K562 (cell line): ENCODE data around the gene PPP1R14C. TPM values are rescaled to one million over a fixed set of nuclear protein-coding genes. Genes with fewer than 3 reads are reported as not detected.

ENCODE experiments used
- CSDE1 ChIP-seq, 2 experiments: fragments of 450-650 bp; IDR thresholded peaks; 2 replicates each; pipeline ENCODE4 v1.6.1; 2016; ENCODE audit warnings: mild to moderate bottlenecking in 1 of 2
- E4F1 ChIP-seq: fragments of 250-450 bp; sonication (Bioruptor Pico); IDR thresholded peaks from 2 replicates; pipeline ENCODE4 v1.5.0; 2021; ENCODE audit warnings: mild to moderate bottlenecking, borderline replicate concordance
- FOXM1 ChIP-seq, 2 experiments: fragments of 450-650 bp in 1 of 2; sonication (generic) in 1 of 2; formaldehyde crosslinking in 1 of 2; IDR thresholded peaks; 2 replicates each; pipeline versions ENCODE4 v1.6.1 to v1.9.0; 2017 to 2022; ENCODE audit warnings: low read depth in 2 of 2, mild to moderate bottlenecking in 2 of 2, missing genetic modification reagents in 1 of 2, moderate library complexity in 1 of 2
- GABPB2 ChIP-seq: fragments of 250-450 bp; sonication (Bioruptor Pico); conservative IDR thresholded peaks from 2 replicates; pipeline ENCODE4 v1.5.1; 2021; ENCODE audit warnings: mild to moderate bottlenecking
- KDM1A ChIP-seq, 2 experiments: fragments of 450-650 bp; IDR thresholded peaks; 2 replicates each; pipeline ENCODE4 v1.6.1; 2016; ENCODE audit warnings: mild to moderate bottlenecking in 2 of 2
- MAZ ChIP-seq, 2 experiments: fragments of 450-650 bp in 1 of 2; sonication (generic) in 1 of 2; formaldehyde crosslinking; IDR thresholded peaks in 1 of 2; conservative IDR thresholded peaks in 1 of 2; 2 replicates each; pipeline versions ENCODE4 v1.4.0 to v1.5.0; 2020; ENCODE audit warnings: mild to moderate bottlenecking in 1 of 2, missing genetic modification reagents in 1 of 2
- NFE2 ChIP-seq: IDR thresholded peaks from 2 replicates; pipeline ENCODE4 v1.6.1; 2014; ENCODE audit warnings: antibody characterized with exemption, low read depth
- NR2C1 ChIP-seq, 2 experiments: fragments of 450-650 bp; IDR thresholded peaks; 2 replicates each; pipeline ENCODE4 v1.6.1; 2017; ENCODE audit warnings: mild to moderate bottlenecking in 2 of 2, antibody characterized with exemption in 1 of 2, inconsistent platforms in 1 of 2, missing compliant biosample characterization in 1 of 2, missing genetic modification characterization in 1 of 2
- SMARCE1 ChIP-seq: fragments of 450-650 bp; IDR thresholded peaks from 2 replicates; pipeline ENCODE4 v1.7.1; 2016; ENCODE audit warnings: mild to moderate bottlenecking
- TFE3 ChIP-seq: fragments of 450-650 bp; formaldehyde crosslinking; IDR thresholded peaks from 2 replicates; pipeline ENCODE4 v1.4.0; 2020; ENCODE audit warnings: mild to moderate bottlenecking, mixed read lengths
- U2AF1 ChIP-seq: fragments of 200-400 bp; formaldehyde crosslinking; optimal IDR thresholded peaks from 2 replicates; pipeline ENCODE3; 2017; ENCODE audit warnings: mild to moderate bottlenecking, low read depth, low read length, moderate library complexity
- ZBTB40 ChIP-seq, 2 experiments: fragments of 450-650 bp in 1 of 2; sonication (generic) in 1 of 2; formaldehyde crosslinking in 1 of 2; IDR thresholded peaks; 2 replicates each; pipeline versions ENCODE4 v1.7.1 to v1.9.0; 2016 to 2022; ENCODE audit warnings: inconsistent platforms in 1 of 2, mild to moderate bottlenecking in 1 of 2, missing genetic modification reagents in 1 of 2
- ZFPM2 ChIP-seq: fragments of 250-450 bp; sonication (Bioruptor Pico); IDR thresholded peaks from 2 replicates; pipeline ENCODE4 v1.5.1; 2022; ENCODE audit warnings: mild to moderate bottlenecking
- ZNF134 ChIP-seq: fragments of 250-450 bp; sonication (Bioruptor Pico); conservative IDR thresholded peaks from 2 replicates; pipeline ENCODE4 v1.4.0; 2020
- ZNF384 ChIP-seq: IDR thresholded peaks from 2 replicates; pipeline ENCODE4 v1.6.1; 2012; ENCODE audit warnings: low read depth, low read length, improper control_type of control experiment
- polyA plus RNA-seq, 8 experiments: library from polyadenylated mRNA; depleted of rRNA in 4 of 8; stranded (reverse) in 5 of 8; unstranded in 3 of 8; fragments of >200 nt; fragmentation: Nextera tagmentation in 2 of 8; fragmentation: Illumina TruSeq in 1 of 8; extraction: Ambion mirVana in 2 of 8; extraction: Trizol in 1 of 8; gene quantifications; 2 replicates each; pipeline versions ENCODE4 v1.2.1 to v1.2.3, GENCODE V29; 2011 to 2014; ENCODE audit warnings: inconsistent platforms in 1 of 8, missing spikeins in 1 of 8
- total RNA-seq, 7 experiments: library from RNA; depleted of rRNA in 6 of 7; stranded (reverse); fragments of >200 nt in 6 of 7; fragmentation: Illumina TruSeq in 2 of 7; extraction: Trizol in 2 of 7; gene quantifications; 2 replicates each; pipeline versions ENCODE4 v1.2.1 to v1.2.3, GENCODE V29; 2011 to 2021; ENCODE audit warnings: low replicate concordance in 1 of 7

PPP1R14C gene
- total and polyA plus RNA-seq, 9 of the 15 experiments (the other 6 are each of a cell fraction or from before 2014, with no cell fraction given) = 4.5 to 16.6 (median 11.9) TPM

GRCh38 chr6:150169609-150170008, 26.8 kb downstream of the PPP1R14C start (continued):
- TF ChIP-seq CSDE1 (IDR thresholded peaks at IDR 0.05) (no peak), ZNF134 (CRISPR knock-in tag) (no peak), NR2C1 (IDR thresholded peaks at IDR 0.05) (no peak), NR2C1 (tag; IDR thresholded peaks at IDR 0.05) (no peak), U2AF1 (no peak), KDM1A (IDR thresholded peaks at IDR 0.05) (peak; percentile 37; a peak in 1 of 4 replicates), MAZ (CRISPR knock-in tag; conservative IDR thresholded peaks at IDR 0.05 in 1 of 2, IDR thresholded peaks at IDR 0.05 in 1 of 2) (no peak), FOXM1 (IDR thresholded peaks at IDR 0.05; ENCODE audit: low read depth) (no peak), FOXM1 (CRISPR knock-in tag; IDR thresholded peaks at IDR 0.05; ENCODE audit: low read depth) (no peak), E4F1 (CRISPR knock-in tag) (no peak), TFE3 (no peak), GABPB2 (CRISPR knock-in tag) (no peak), SMARCE1 (0 out of 2 replicates have a peak, but pooled peaks have one; percentile 26), ZBTB40 (IDR thresholded peaks at IDR 0.05) (no peak), ZBTB40 (CRISPR knock-in tag; IDR thresholded peaks at IDR 0.05) (no peak), ZFPM2 (CRISPR knock-in tag) (no peak), ZNF384 (no peak), NFE2 (peak; percentile 44; the same call in 1 of the 2 replicates)
